EH (cell line): ENCODE measurements around the gene DMRT1.

Experiments
- DNase-seq: peaks from one replicate; pipeline ENCODE4 v3.0.0-alpha.2; 2015; ENCODE audit warnings: low read depth

Gene DMRT1

GRCh38 chr9:971901-972500, 130.5 kb downstream of the DMRT1 start:
- no peak for DNase-seq

DNA sequence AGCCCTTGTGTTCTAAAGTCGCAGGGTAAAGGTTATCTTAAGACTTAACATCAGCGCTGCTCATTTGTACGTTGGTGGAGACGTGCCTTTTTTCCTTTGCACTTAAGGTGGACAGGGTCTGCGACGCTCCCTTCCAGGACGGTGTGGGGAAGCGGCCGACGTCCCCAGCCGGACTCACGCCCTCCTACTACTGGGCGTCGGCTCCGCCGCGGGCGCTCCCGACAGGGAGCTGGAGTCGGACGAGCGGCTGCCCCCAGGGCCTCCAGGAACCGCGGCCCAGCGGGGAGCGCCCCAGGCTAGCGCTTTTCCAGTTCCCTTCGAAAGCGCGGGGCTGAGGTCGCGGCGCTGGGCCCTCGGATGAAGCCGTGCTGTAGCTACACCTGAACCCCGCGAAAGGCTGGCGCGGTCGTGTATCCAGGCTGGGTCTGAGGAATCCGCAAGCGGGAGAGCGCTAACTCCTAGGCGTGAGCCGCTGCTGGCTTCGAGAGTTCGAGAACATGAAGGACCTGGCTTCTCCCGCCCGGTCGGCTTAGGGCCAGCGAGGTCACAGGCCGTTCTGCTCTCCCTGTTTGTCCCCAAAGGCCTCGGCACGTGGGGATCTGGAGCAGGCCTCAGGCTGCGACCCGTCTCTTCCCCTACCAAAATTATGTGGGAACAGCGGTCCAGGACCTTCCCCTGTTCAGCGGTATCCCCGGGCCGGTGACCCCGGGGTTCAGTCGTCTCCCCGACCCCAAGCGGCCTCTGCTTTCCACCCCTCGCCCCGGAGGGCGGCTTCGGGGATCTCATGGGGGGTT, 131.2 kb downstream of the DMRT1 start:
- no peak for DNase-seq

GRCh38 chr9:973295-973834, 131.9 kb downstream of the DMRT1 start:
- no peak for DNase-seq

GRCh38 chr9:974031-974995, 132.8 kb downstream of the DMRT1 start:
- DNase-seq: no peak

GRCh38 chr9:974996-975739, 133.7 kb downstream of the DMRT1 start:
- DNase-seq: no peak

DNA sequence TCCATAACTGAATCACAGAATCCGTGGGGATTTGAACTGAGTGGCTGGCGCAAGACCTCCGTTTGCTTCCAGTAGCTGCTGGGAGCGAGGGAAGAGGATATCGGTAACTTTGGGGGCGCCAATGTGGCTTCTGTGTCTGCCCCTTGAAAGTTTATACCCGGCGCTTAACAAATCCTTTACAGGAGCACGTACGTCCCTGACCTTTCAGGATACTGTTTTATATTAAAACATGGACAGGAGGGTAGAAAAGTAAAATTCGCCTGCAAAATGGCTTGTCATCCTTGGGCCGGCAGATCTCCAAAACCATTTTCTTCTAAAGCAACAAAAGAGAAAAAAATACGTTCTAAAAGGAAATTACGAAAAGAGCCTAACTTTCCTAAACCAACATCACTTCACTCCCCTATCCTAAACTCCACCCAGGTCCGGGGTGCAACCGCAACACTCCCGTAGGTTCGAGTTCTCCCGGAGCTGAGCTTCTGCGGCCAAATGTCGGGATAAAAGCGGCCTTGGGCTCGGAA, 134.3 kb downstream of the DMRT1 start:
- no peak for DNase-seq

DNA sequence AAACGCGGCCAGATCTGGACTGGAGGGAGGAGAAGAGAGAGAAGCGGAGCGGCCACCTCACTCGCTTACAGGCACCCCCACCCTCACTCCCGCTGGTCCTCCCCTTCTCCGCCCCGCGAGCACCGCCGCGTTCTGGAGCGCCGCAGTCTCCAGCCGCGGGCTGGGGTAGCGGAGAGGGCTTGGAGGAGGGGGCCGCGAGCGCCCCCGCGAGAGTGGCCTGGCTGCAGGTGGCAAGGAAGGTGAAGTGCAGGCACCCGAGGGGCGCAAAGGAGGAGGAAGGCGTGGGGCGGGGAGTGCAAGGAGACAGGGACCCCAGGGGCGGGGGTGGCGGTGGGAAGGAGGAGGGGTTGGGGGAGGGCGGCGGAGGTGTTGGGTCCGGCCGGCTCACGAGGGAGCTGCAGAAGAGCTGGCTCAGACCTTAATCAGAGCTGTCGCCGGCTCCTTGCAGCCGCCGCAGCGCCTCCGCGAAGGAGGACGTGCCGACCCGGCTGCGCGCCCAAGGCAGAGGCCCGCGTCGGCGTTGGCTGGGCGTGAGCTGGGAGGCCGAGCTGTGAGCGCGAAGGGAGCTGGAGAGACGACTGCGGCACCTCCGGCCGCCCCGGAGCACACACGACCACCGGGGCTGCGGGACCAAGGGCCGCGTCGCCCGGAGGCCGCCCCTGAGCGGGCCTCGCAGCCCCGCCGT, 134.9 kb downstream of the DMRT1 start, which contains the start of gene DMRT3:
Gene DMRT3, plus strand, starts transcription at position 398 of the 685 bp plus-strand sequence. CDS start 347 bp downstream, outside the sequence.
- DNase-seq: no peak

- DNase-seq: no peak
Observed at GRCh38 chr9:976943-977837, 135.7 kb downstream of the DMRT1 start.

DNA sequence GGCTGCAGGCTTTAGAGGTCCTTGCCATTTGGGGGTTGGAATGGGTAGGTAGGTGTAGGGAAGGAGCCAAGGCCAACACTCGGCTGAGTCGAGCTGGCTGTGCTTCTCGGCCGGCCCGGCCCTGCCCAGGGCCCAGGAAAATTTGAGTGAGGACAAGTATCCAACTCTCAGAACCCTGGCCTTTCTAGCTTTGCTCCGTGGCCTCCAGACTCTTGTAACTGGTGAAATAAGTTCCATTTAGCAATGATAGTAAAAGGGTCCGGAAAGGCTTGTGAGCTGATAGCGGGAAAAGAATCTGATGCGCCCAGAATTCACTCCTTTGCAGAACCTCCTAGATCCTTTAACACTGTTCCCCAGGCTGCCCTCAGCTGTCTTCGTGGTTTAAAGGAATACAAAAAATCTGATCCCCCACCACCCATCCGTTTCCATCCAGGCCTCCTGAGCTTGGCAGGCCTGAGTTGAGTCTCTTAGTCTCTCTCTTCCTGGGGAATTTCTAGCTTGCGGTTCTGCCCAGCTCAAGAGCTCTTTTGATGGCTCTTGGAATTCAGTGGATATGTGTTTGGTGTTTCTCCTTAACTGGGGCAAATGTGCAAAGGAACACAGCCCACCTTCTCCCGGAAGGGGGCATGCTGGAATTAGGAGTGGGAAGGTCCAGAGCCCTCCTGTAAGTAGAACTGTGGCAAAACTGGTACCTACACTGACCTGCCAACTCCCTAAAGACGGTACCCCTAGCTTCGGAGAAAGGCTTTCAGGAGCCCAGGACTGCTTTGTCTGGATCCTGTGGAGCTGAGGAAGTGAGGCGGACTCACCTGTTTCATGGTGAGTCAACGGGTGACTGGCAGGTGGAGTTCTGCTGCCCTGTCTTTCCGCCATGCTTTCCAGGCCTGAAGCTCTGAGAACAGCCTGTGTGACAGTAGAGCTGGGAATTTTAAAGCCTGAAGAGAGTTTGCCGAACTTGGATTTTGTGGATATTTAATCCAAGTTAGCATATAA, 136.6 kb downstream of the DMRT1 start:
- DNase-seq: no peak

DNA sequence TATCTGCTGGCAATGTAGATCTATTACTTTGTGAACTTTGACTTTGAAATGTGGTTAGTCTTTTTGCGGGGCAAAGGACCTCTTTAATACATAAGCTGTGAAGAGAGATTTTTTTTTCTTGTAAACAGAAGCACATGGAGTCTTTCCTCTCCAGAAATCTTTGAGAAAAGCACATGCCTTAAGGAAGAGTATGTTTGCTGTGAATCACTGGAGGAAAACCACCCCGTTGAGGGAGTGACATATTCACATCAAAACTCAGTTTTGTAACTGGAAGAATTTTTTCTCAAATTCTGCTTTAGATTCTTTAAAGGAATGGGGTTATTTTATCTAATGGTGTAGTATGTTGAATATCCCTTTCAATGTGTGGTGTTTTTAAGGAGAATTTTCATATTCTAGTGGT, 138.5 kb downstream of the DMRT1 start:
- DNase-seq: no peak

DNA sequence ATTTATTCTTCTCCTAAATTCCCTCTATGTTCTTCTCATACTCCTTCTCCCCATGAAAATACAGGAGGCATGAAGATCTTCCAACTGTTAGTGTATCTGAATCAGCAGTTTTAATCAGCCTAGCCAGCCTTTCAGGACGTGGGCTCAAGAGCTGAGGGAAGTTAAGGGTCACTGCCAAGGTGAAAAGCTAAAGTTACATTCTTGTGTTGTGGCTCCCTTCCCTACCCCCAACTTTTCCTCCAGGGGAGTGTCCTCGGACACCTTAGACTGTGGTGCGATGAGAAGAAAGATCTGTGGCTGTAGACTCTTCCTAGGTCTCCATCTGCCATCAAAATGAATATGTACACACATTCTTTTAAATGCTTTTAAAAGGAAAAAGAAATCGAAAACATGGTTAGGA, 139.1 kb downstream of the DMRT1 start:
- no peak for DNase-seq

- no peak for DNase-seq
Observed at GRCh38 chr9:981491-981898, 140.0 kb downstream of the DMRT1 start.

GRCh38 chr9:982394-983230, 141.1 kb downstream of the DMRT1 start:
- DNase-seq: no peak

DNA sequence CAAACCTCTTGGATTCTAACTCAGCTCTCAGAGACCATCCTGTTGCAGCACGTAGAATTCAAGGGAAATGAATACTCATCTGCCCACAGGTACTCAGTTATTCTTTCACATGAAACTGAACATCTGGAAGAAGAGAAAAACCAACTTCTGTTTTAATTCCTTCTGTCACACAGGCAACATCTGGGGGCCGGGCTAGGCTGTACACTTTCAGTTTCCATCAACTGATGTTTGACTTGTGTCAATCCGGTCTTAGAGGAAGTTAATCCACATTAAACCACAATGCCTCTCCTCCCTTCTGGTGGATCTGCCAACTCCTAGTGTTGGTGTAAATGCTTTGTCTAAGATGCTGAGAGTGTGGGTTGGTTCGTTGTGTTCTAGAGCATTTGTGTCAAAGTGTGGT, 152.5 kb downstream of the DMRT1 start:
- DNase-seq: no peak

- no peak for DNase-seq
Observed at GRCh38 chr9:995192-995591, 153.7 kb downstream of the DMRT1 start.

DNA sequence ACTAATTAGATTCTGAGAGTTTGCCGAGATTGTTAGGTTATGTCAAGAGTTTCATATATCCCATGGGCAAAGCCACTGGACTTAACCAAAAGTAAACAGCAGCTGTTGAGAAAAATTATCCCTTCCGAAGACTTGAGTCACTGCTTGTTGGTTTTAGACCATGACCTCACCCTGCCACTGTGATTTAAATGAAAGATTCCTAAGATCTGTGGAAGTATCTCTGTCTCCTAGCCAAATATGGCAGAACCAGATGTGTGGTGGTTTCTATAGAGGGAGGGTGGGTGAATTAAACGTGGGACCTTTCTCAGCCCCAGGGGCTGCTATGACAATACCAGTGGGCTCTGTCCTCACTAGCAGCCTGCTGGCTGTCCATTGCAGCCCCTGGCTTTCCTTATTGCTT, 154.3 kb downstream of the DMRT1 start:
- DNase-seq: peak; percentile 54
